ENCODE results near the gene DCAF11. TPM values are rescaled to one million over a fixed set of nuclear protein-coding genes. Genes with fewer than 3 reads are reported as not detected.

Gene DCAF11
- total RNA-seq, 1 donor from 2014 or later = 30.7 TPM

- DNase-seq (ENCODE audit: low spot score) = no peak
- H3K4me3 Mint-ChIP-seq (ENCODE audit: unreplicated experiment) = peak overlapping the region; percentile 24
- H3K27me3 Mint-ChIP-seq (ENCODE audit: low read depth) = no peaks in the 10 kb centered on the region
- peaks cover 17% of the 10 kb centered on the region for H3K36me3 Mint-ChIP-seq (ENCODE audit: low read depth)
- peaks cover 21% of the 10 kb centered on the region for H3K4me1 Mint-ChIP-seq (ENCODE audit: low read depth)
- no peaks in the 10 kb centered on the region for H3K9me3 Mint-ChIP-seq (ENCODE audit: low read depth)
- no peak overlapping the region for H3K27ac Mint-ChIP-seq (ENCODE audit: unreplicated experiment)
- TF ChIP-seq CTCF (IDR thresholded peaks at IDR 0.05) = no peak
Observed at GRCh38 chr14:24116128-24116814, 1.7 kb downstream of the DCAF11 start.

GRCh38 chr14:24117179-24117578 lies 2.6 kb downstream of the DCAF11 start:
- peaks cover 21% of the 10 kb centered on the region for H3K4me1 Mint-ChIP-seq (ENCODE audit: low read depth)
- H3K9me3 Mint-ChIP-seq (ENCODE audit: low read depth) = no peaks in the 10 kb centered on the region
- H3K27me3 Mint-ChIP-seq (ENCODE audit: low read depth) = no peaks in the 10 kb centered on the region
- no peak overlapping the region for H3K4me3 Mint-ChIP-seq (ENCODE audit: unreplicated experiment)
- no peak for TF ChIP-seq CTCF (IDR thresholded peaks at IDR 0.05)
- H3K36me3 Mint-ChIP-seq (ENCODE audit: low read depth) = peaks cover 19% of the 10 kb centered on the region
- no peak for DNase-seq (ENCODE audit: low spot score)
- no peak overlapping the region for H3K27ac Mint-ChIP-seq (ENCODE audit: unreplicated experiment)

GRCh38 chr14:24119691-24120090 lies 5.1 kb downstream of the DCAF11 start:
- peaks cover 16% of the 10 kb centered on the region for H3K4me1 Mint-ChIP-seq (ENCODE audit: low read depth)
- peaks cover 29% of the 10 kb centered on the region for H3K36me3 Mint-ChIP-seq (ENCODE audit: low read depth)
- no peaks in the 10 kb centered on the region for H3K9me3 Mint-ChIP-seq (ENCODE audit: low read depth)
- no peak for DNase-seq (ENCODE audit: low spot score)
- H3K27me3 Mint-ChIP-seq (ENCODE audit: low read depth) = no peaks in the 10 kb centered on the region
- no peak for TF ChIP-seq CTCF (IDR thresholded peaks at IDR 0.05)
- H3K4me3 Mint-ChIP-seq (ENCODE audit: unreplicated experiment) = no peak overlapping the region
- H3K27ac Mint-ChIP-seq (ENCODE audit: unreplicated experiment) = no peak overlapping the region

- no peak overlapping the region for H3K27ac Mint-ChIP-seq (ENCODE audit: unreplicated experiment)
- no peak for TF ChIP-seq CTCF (IDR thresholded peaks at IDR 0.05)
- no peaks in the 10 kb centered on the region for H3K27me3 Mint-ChIP-seq (ENCODE audit: low read depth)
- H3K36me3 Mint-ChIP-seq (ENCODE audit: low read depth) = peaks cover 29% of the 10 kb centered on the region
- no peak overlapping the region for H3K4me3 Mint-ChIP-seq (ENCODE audit: unreplicated experiment)
- DNase-seq (ENCODE audit: low spot score) = no peak
- H3K4me1 Mint-ChIP-seq (ENCODE audit: low read depth) = peaks cover 4% of the 10 kb centered on the region
- H3K9me3 Mint-ChIP-seq (ENCODE audit: low read depth) = no peaks in the 10 kb centered on the region
Observed at GRCh38 chr14:24121210-24121609, 6.6 kb downstream of the DCAF11 start.

- TF ChIP-seq CTCF (IDR thresholded peaks at IDR 0.05) = no peak
- Mint-ChIP-seq H3K27me3 (ENCODE audit: low read depth) (no peaks in the 10 kb centered on the region), H3K36me3 (ENCODE audit: low read depth) (peaks cover 28% of the 10 kb centered on the region), H3K4me3 (ENCODE audit: unreplicated experiment) (no peak overlapping the region), H3K9me3 (ENCODE audit: low read depth) (no peaks in the 10 kb centered on the region), H3K4me1 (ENCODE audit: low read depth) (no peaks in the 10 kb centered on the region), H3K27ac (ENCODE audit: unreplicated experiment) (no peak overlapping the region)
- no peak for DNase-seq (ENCODE audit: low spot score)
Observed at GRCh38 chr14:24122416-24122815, 7.8 kb downstream of the DCAF11 start.

All from chondrocyte (in vitro differentiated cells).